Measurements from ENCODE around the gene FAM90A1.
"Not testable (repeated sequence)": the region's sequence is repeated elsewhere in the genome, so short reads cannot be mapped to it uniquely, and the experiment has no call there.

Gene FAM90A1

DNA sequence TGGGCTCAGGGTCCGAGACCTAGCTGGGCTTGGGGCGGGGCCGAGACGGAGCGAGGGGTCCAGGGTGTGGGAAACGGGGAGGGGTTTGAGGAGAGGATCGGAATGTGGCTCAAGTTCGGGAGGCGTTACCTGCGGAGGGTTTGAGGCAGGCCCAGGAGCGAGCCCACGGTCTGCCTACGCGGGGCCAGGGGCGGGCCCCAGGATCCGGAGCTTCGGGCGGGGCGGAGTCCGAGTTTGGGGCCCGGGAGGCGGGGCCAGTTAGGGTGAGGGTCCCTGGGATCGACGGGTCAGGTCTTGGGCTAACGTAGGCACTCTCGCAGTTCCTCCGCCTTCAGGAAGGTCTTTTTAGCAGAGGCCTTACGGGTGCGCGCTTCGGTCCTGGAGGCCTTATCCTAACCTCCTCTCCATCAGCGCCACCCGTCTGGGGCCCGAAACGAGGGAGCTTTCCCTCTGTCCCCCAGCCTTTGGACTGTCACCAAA lies 16.3 kb upstream of the FAM90A1 start:
- not testable (repeated sequence) for H3K36me3 ChIP-seq (ENCODE audit: insufficient read depth); H3K27me3 ChIP-seq (ENCODE audit: insufficient read depth, low read depth); H3K27ac ChIP-seq; H4K20me1 ChIP-seq (ENCODE audit: insufficient read depth); H3K4me3 ChIP-seq (IDR thresholded peaks at IDR 0.05; ENCODE audit: insufficient read depth, low read depth, low read length); H3K79me2 ChIP-seq (ENCODE audit: insufficient read depth, low read depth)
- Histone ChIP-seq H2AFZ (ENCODE audit: low read depth) (peak overlapping the region; percentile 64), H3K4me1 (ENCODE audit: low read depth, poor library complexity, severe bottlenecking) (peaks cover 22% of the 10 kb centered on the region), H3K9ac (0 out of 2 replicates have a peak overlapping the region, but pooled peaks have one; percentile 22), H3K4me2 (peak overlapping the region; percentile 64)

DNA sequence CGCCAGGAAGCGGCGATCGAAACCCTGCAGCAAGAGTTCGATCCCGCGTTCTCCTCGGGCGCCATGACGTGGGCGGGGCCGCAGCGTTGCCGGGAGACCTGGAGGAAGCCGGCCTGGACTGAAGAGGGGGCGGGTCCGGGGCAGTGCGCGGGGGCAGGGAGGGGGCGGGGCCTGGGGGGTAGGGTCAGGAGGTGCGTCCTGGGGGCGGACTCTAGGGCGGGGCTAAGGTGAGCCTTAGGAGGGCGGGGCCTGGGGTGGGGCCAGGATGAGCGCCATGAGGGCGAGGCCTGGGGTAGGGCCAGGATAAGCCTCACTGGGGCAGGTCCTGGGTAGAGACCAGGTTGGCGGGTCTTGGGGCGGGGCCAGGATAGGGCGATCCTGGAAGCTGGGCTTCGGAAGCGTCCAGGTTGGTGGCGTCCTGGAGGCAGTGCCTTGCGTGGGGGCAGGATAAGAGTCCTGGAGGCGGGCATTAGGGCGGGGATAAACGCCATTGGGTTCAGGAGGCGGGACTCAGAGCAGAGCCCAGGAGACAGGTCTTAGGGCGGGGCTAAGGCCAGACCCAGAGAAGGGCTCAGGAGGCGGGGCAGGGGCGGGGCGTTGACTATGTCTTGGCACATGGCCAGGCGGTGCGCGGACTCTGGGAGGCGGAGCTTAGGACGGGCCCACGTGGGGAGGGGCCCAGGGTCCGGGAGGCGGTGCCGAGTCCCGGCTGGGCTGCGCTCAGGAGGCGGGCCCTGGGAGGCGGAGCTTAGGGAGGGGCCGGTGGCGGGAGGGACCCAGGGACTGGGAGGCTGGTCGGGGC lies 15.7 kb upstream of the FAM90A1 start:
- Histone ChIP-seq H3K9ac (peak overlapping the region; percentile 81), H3K4me1 (ENCODE audit: low read depth, poor library complexity, severe bottlenecking) (peaks cover 23% of the 10 kb centered on the region), H2AFZ (ENCODE audit: low read depth) (peak overlapping the region; percentile 64), H3K27ac (peak overlapping the region; percentile 66)
- H3K79me2 ChIP-seq (ENCODE audit: insufficient read depth, low read depth); H3K27me3 ChIP-seq (ENCODE audit: insufficient read depth, low read depth); H4K20me1 ChIP-seq (ENCODE audit: insufficient read depth); H3K4me3 ChIP-seq (IDR thresholded peaks at IDR 0.05; ENCODE audit: insufficient read depth, low read depth, low read length); H3K4me2 ChIP-seq; H3K36me3 ChIP-seq (ENCODE audit: insufficient read depth): not testable (repeated sequence)

- Histone ChIP-seq H3K4me2 (peak overlapping the region; percentile 57), H3K27ac (peak overlapping the region; percentile 66), H2AFZ (ENCODE audit: low read depth) (peak overlapping the region; percentile 47), H3K4me1 (ENCODE audit: low read depth, poor library complexity, severe bottlenecking) (peaks cover 28% of the 10 kb centered on the region), H3K9ac (peak overlapping the region; percentile 81)
- H3K27me3 ChIP-seq (ENCODE audit: insufficient read depth, low read depth); H3K4me3 ChIP-seq (IDR thresholded peaks at IDR 0.05; ENCODE audit: insufficient read depth, low read depth, low read length); H3K36me3 ChIP-seq (ENCODE audit: insufficient read depth); H4K20me1 ChIP-seq (ENCODE audit: insufficient read depth); H3K79me2 ChIP-seq (ENCODE audit: insufficient read depth, low read depth): not testable (repeated sequence)
Observed at GRCh38 chr12:8242622-8242879, 15.1 kb upstream of the FAM90A1 start.

- Histone ChIP-seq H3K4me1 (ENCODE audit: low read depth, poor library complexity, severe bottlenecking) (peaks cover 28% of the 10 kb centered on the region), H3K4me2 (peak overlapping the region; percentile 57), H2AFZ (ENCODE audit: low read depth) (peak overlapping the region; percentile 47), H3K9ac (peak overlapping the region; percentile 81), H3K27ac (peak overlapping the region; percentile 66)
- H3K4me3 ChIP-seq (IDR thresholded peaks at IDR 0.05; ENCODE audit: insufficient read depth, low read depth, low read length); H4K20me1 ChIP-seq (ENCODE audit: insufficient read depth); H3K79me2 ChIP-seq (ENCODE audit: insufficient read depth, low read depth); H3K36me3 ChIP-seq (ENCODE audit: insufficient read depth); H3K27me3 ChIP-seq (ENCODE audit: insufficient read depth, low read depth): not testable (repeated sequence)
Observed at GRCh38 chr12:8241917-8242621, 14.7 kb upstream of the FAM90A1 start.

- H4K20me1 ChIP-seq (ENCODE audit: insufficient read depth); H3K9ac ChIP-seq; H3K4me3 ChIP-seq (IDR thresholded peaks at IDR 0.05; ENCODE audit: insufficient read depth, low read depth, low read length); H3K79me2 ChIP-seq (ENCODE audit: insufficient read depth, low read depth); H3K36me3 ChIP-seq (ENCODE audit: insufficient read depth); H2AFZ ChIP-seq (ENCODE audit: low read depth); H3K27me3 ChIP-seq (ENCODE audit: insufficient read depth, low read depth): not testable (repeated sequence)
- Histone ChIP-seq H3K4me1 (ENCODE audit: low read depth, poor library complexity, severe bottlenecking) (peaks cover 28% of the 10 kb centered on the region), H3K4me2 (peak overlapping the region; percentile 66), H3K27ac (peak overlapping the region; percentile 32; the same call in 1 of the 2 replicates)
Observed at GRCh38 chr12:8240340-8241114, 13.1 kb upstream of the FAM90A1 start.

GRCh38 chr12:8237031-8237430 lies 9.6 kb upstream of the FAM90A1 start:
- H3K4me2 ChIP-seq; H3K4me3 ChIP-seq (IDR thresholded peaks at IDR 0.05; ENCODE audit: insufficient read depth, low read depth, low read length); H3K79me2 ChIP-seq (ENCODE audit: insufficient read depth, low read depth); H4K20me1 ChIP-seq (ENCODE audit: insufficient read depth); H3K36me3 ChIP-seq (ENCODE audit: insufficient read depth); H2AFZ ChIP-seq (ENCODE audit: low read depth); H3K27ac ChIP-seq; H3K9ac ChIP-seq; H3K27me3 ChIP-seq (ENCODE audit: insufficient read depth, low read depth): not testable (repeated sequence)
- TF ChIP-seq CTCF (conservative IDR thresholded peaks at IDR 0.05; ENCODE audit: low read depth, low read length), result 0 out of 2 replicates have a peak, but pooled peaks have one; percentile 1
- H3K4me1 ChIP-seq (ENCODE audit: low read depth, poor library complexity, severe bottlenecking), result peaks cover 29% of the 10 kb centered on the region

DNA sequence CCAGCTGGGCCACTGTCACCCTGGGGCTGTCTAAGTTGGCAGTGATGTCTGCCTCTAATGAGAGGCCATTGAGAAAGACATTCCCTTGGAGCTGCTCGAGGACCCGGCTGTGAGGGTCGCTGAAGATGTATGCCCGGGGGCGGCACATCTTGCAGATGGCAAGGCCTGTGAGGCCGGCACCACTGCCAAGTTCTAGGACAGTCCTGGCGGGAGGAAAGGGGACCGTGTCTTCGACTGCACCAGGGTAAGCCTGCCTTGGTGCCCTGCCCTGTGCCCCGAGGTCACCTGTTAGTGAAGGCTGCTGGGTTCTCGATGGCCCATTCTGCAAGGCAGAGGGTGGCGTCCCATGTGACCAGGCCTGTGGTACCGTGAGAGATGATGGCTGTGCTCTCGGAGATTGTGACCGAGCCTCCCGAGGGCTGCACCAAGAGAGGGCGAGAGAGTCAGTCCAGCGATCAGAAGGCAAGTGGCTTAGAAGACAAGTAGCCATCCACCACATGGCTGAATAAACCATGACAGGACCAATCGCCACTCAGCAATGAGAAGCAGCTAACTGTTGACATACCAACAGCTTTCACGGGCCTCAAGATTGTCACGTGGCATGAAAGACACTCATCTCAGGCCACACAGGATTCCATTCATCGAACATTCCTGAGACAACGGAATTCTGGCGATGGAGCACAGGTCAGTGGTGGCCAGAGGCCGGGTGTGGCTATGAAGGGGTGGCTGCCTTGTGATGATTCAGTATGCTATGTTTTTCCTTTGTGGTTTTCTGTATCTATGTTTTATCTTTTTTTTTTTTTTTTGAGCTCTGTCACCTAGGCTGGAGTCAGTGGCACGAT lies 8.1 kb upstream of the FAM90A1 start:
- H4K20me1 ChIP-seq (ENCODE audit: insufficient read depth); H3K4me3 ChIP-seq (IDR thresholded peaks at IDR 0.05; ENCODE audit: insufficient read depth, low read depth, low read length); H2AFZ ChIP-seq (ENCODE audit: low read depth); H3K36me3 ChIP-seq (ENCODE audit: insufficient read depth); H3K27me3 ChIP-seq (ENCODE audit: insufficient read depth, low read depth); H3K4me2 ChIP-seq; H3K79me2 ChIP-seq (ENCODE audit: insufficient read depth, low read depth); H3K9ac ChIP-seq; H3K27ac ChIP-seq: not testable (repeated sequence)
- H3K4me1 ChIP-seq (ENCODE audit: low read depth, poor library complexity, severe bottlenecking), result peaks cover 22% of the 10 kb centered on the region

GRCh38 chr12:8234746-8235145 lies 7.3 kb upstream of the FAM90A1 start:
- not testable (repeated sequence) for H4K20me1 ChIP-seq (ENCODE audit: insufficient read depth); H3K36me3 ChIP-seq (ENCODE audit: insufficient read depth); H2AFZ ChIP-seq (ENCODE audit: low read depth); H3K79me2 ChIP-seq (ENCODE audit: insufficient read depth, low read depth); H3K4me2 ChIP-seq; H3K27me3 ChIP-seq (ENCODE audit: insufficient read depth, low read depth); H3K27ac ChIP-seq; H3K9ac ChIP-seq; H3K4me3 ChIP-seq (IDR thresholded peaks at IDR 0.05; ENCODE audit: insufficient read depth, low read depth, low read length)
- H3K4me1 ChIP-seq (ENCODE audit: low read depth, poor library complexity, severe bottlenecking), result peaks cover 15% of the 10 kb centered on the region
